SK-N-MC (cell line): ENCODE data around the gene BAK1.
"Not testable (repeated sequence)": the region's sequence is repeated elsewhere in the genome, so short reads cannot be mapped to it uniquely, and the experiment has no call there.

Experiments used
- DNase-seq: peaks from one replicate; pipeline ENCODE4 v3.0.0-alpha.2; 2011; ENCODE audit warnings: low read depth, low spot score
- H3K27ac ChIP-seq: fragments of 200-600 bp; sonication (generic); 2 replicates; pipeline ENCODE4 v1.5.1; 2016; ENCODE audit warnings: mixed run types
- H3K36me3 ChIP-seq: fragments of 200-600 bp; sonication (generic); 2 replicates; pipeline ENCODE4 v1.6.1; 2017; ENCODE audit warnings: antibody characterized with exemption, low read length, mixed read lengths; ENCODE audit not compliant: insufficient read depth
- H3K4me3 ChIP-seq: fragments of 200-600 bp; sonication (generic); 2 replicates; pipeline ENCODE4 v1.5.1; 2016
- H3K9ac ChIP-seq: fragments of 200-600 bp; sonication (generic); 2 replicates; pipeline ENCODE4 v1.8.0; 2017; ENCODE audit warnings: mixed run types, mixed read lengths; ENCODE audit not compliant: insufficient read length
- H3K9me3 ChIP-seq: fragments of 200-600 bp; sonication (generic); 2 replicates; pipeline ENCODE4 v1.6.1; 2017; ENCODE audit warnings: low read depth, mild to moderate bottlenecking, antibody characterized with exemption, low read length, moderate library complexity, mixed read lengths
- EZH2 ChIP-seq: fragments of 200-600 bp; sonication (generic); IDR thresholded peaks from one replicate; pipeline ENCODE4 v1.6.1; 2017; ENCODE audit warnings: antibody characterized with exemption
- FOXP2 ChIP-seq: optimal IDR thresholded peaks from 2 replicates; pipeline ENCODE3; 2011; ENCODE audit warnings: mild to moderate bottlenecking, moderate library complexity; ENCODE audit not compliant: insufficient read depth; ENCODE audit errors: extremely low read length, control extremely low read depth
- POLR2AphosphoS5 ChIP-seq: IDR thresholded peaks from 2 replicates; pipeline ENCODE4 v1.6.1; 2012; ENCODE audit warnings: mild to moderate bottlenecking, low read depth, low read length, borderline replicate concordance

BAK1 gene

DNA sequence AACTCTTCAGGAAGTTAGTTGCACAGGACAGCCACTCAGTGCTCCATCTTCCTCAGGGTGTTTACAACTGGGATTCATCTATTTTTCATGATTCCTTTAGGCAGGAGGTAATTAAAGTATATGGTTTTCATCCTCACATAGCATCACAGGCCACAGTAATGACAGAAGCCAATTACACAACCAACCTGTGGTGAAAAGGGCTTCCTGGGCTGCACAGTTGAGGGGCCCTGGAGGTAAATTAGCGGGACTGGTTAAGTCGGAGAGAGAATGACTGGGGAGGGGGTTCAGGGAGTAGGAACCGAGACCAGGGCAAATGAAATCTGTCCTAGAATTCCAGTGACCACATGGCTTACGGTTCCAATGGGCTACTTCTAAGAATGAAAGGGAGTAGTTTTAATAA is 37.0 kb downstream of the BAK1 start:
- H3K4me3 ChIP-seq, result no peak overlapping the region
- H3K36me3 ChIP-seq, result no peaks in the 10 kb centered on the region
- H3K9me3 ChIP-seq, result no peaks in the 10 kb centered on the region
- TF ChIP-seq POLR2AphosphoS5, result no peak
- TF ChIP-seq FOXP2, result peak; percentile 28
- TF ChIP-seq EZH2, result no peak
- no peak for DNase-seq
- H3K27ac ChIP-seq, result no peak overlapping the region
- H3K9ac ChIP-seq, result no peak overlapping the region

DNA sequence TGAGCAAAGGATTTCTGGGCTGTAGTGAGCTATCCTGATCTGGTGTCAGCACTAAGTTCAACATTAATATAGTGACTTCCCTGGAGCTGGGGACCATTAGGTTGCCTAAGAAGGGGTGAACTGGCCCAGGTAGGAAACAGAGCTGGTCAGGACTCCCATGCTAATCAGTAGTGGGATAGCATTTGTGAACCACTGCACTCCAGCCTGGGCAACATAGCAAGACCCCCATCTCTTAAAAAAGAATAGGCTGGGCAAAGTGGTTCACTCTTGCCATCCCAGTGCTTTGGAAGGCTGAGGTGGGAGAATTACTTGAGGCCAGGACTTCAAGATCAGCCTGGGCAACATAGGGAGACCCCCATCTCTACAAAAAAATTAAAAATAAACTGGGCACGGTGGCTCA is 39.3 kb downstream of the BAK1 start:
- no peak overlapping the region for H3K27ac ChIP-seq
- no peak overlapping the region for H3K4me3 ChIP-seq
- H3K36me3 ChIP-seq, result no peaks in the 10 kb centered on the region
- DNase-seq, result no peak
- H3K9me3 ChIP-seq, result no peaks in the 10 kb centered on the region
- TF ChIP-seq POLR2AphosphoS5, result no peak
- no peak for TF ChIP-seq EZH2
- no peak for TF ChIP-seq FOXP2
- no peak overlapping the region for H3K9ac ChIP-seq

DNA sequence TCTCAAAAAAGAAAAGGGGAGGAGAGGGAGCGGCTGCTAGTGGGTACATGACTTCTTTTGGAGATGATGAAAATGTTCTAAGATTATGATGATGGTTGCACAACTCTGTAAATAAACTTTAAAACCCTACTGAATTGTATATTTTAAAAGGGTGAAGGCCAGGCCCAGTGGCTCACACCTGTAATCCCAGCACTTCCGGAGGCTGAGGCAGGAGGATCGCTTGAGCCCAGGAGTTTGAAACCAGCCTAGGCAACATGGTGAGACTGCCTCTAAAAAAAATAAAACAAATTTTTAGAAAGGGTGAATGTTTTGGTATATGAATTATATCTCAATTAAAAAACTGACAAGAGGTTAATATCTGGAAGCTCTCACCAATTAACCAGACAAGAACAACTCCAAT is 45.4 kb downstream of the BAK1 start:
- Histone ChIP-seq H3K9ac (no peak overlapping the region), H3K36me3 (no peaks in the 10 kb centered on the region), H3K27ac (no peak overlapping the region), H3K9me3 (no peaks in the 10 kb centered on the region), H3K4me3 (no peak overlapping the region)
- TF ChIP-seq POLR2AphosphoS5 (no peak), FOXP2 (no peak), EZH2 (no peak)
- no peak for DNase-seq

DNA sequence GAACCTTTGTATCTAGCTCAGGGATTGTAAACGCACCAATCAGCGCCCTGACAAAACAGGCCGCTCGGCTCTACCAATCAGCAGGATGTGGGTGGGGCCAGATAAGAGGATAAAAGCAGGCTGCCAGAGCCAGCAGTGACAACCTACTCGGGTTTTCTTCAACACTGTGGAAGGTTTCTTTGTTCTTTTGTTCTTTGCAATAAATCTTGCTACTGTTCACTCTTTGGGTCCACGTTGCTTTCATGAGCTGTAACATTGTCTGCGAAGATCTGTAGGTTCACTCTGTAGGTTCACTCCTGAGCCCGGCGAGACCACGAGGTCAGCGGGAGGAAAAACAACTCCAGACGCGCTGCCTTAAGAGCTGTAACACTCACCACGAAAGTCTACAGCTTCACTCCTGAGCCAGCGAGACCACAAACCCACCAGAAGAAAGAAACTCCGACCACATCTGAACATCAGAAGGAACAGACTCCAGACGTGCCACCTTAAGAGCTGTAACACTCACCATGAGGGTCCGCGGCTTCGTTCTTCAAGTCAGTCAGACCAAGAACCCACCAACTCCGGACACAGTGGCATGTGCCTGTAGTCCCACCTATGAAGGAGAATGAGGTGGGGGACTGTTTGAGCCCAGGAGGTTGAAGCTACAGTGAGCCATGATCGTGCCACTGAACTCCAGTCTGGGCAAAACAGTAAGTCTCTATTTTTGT is 46.8 kb downstream of the BAK1 start:
- H3K36me3 ChIP-seq, DNase-seq, H3K9ac ChIP-seq, H3K4me3 ChIP-seq, H3K27ac ChIP-seq, H3K9me3 ChIP-seq: not testable (repeated sequence)

DNA sequence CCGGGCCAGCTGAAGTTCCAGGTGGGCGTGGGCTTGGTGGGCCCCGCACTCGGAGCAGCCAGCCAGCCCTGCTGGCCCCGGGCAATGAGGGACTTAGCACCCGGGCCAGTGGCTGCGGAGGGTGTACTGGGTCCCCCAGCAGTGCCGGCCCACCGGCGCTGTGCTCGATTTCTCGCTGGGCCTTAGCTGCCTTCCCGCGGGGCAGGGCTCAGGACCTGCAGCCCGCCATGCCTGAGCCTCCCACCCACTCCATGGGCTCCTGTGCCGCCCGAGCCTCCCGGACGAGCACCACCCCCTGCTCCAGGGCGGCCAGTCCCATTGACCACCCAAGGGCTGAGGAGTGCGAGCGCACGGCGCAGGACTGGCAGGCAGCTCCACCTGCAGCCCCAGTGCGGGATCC is 47.6 kb downstream of the BAK1 start:
- H3K27ac ChIP-seq, H3K4me3 ChIP-seq, H3K9me3 ChIP-seq, DNase-seq, H3K36me3 ChIP-seq, H3K9ac ChIP-seq: not testable (repeated sequence)

DNA sequence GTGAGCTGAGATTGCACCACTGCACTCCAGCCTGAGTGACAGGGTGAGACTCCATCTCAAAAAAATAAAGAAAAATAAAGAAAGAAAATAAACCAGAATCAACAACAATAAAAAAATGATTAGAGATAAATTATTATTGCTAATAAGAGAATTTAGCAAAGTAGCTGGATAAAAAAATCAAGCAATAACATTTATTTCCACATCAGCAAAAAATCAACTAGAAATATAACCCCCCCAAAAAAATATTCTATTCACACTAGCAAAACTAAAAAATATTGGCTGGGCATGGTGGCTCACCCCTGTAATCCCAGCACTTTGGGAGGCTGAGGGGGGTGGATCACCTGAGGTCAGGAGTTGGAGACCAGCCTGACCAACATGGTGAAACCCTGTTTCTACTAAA is 49.5 kb downstream of the BAK1 start:
- H3K9me3 ChIP-seq, H3K36me3 ChIP-seq, DNase-seq: not testable (repeated sequence)

More for the DNA sequence above, 49.5 kb downstream of the BAK1 start:
- H3K27ac ChIP-seq, H3K9ac ChIP-seq, H3K4me3 ChIP-seq: not testable (repeated sequence)
